Esophagus squamous epithelium (tissue), 5 donors: ENCODE results near the gene SNAPC3. TPM values are rescaled to one million over a fixed set of nuclear protein-coding genes. Genes with fewer than 3 reads are reported as not detected.
A peak's percentile ranks its signal among the peaks of the same experiment; 100 is the strongest.

Source experiments
- DNase-seq: peaks from one replicate; lab custom pipeline; 2025; lab: John Stamatoyannopoulos, UW
- H3K27ac ChIP-seq, 4 donors: fragments of 200-600 bp; sonication (generic); one replicate each; pipeline ENCODE4 v1.5.1; 2016 to 2019; ENCODE audit warnings: mild to moderate bottlenecking in 1 of 4
- H3K27me3 ChIP-seq, 4 donors: fragments of 200-600 bp; sonication (generic); 1 replicate in 3 of 4; 2 replicates in 1 of 4; pipeline versions ENCODE4 v1.5.1 to v1.6.0; 2017 to 2021; ENCODE audit warnings: antibody characterized with exemption in 1 of 4
- H3K36me3 ChIP-seq, 3 donors: fragments of 200-600 bp; sonication (generic); one replicate each; pipeline ENCODE4 v1.5.1; 2016 to 2019
- H3K4me1 ChIP-seq, 3 donors: fragments of 200-600 bp; sonication (generic); one replicate each; pipeline ENCODE4 v1.5.1; 2017 to 2019
- H3K4me3 ChIP-seq, 4 donors: fragments of 200-600 bp; sonication (generic); 1 replicate in 3 of 4; 2 replicates in 1 of 4; pipeline ENCODE4 v1.5.1; 2016 to 2019; ENCODE audit warnings: mild to moderate bottlenecking in 2 of 4, moderate library complexity in 1 of 4
- H3K9me3 ChIP-seq, 3 donors: fragments of 200-600 bp; sonication (generic); one replicate each; pipeline ENCODE4 v1.5.1; 2016 to 2019
- POLR2A ChIP-seq, 4 donors: fragments of 450-650 bp; IDR thresholded peaks; one replicate each; pipeline ENCODE4 v1.6.1; 2017; ENCODE audit warnings: antibody characterized with exemption in 4 of 4, mild to moderate bottlenecking in 4 of 4, moderate library complexity in 3 of 4
- whole genome bisulfite sequencing, 2 donors: methylation state at CpG; one replicate each; pipeline ENCODE4 v1.1.5; 2018; 5-methylcytosine and 5-hydroxymethylcytosine counted together
- intact Hi-C: fragments of 100-400 bp; cut with DNase I; formaldehyde crosslinking; loops from one replicate; pipeline ENCODE4 v1.15.0; 2022
- total RNA-seq, 4 donors: library from RNA; depleted of rRNA; stranded (reverse); fragments of >200 nt; gene quantifications; one replicate each; pipeline ENCODE4 v1.1.0, GENCODE V29; 2016
- TF ChIP-seq, protein P1 (sequence below), 6 experiments: fragments of 450-650 bp in 4 of 6; fragments of 200-600 bp in 2 of 6; sonication (generic) in 2 of 6; IDR thresholded peaks; one replicate each; pipeline ENCODE4 v1.5.1; 2016 to 2019; ENCODE audit warnings: antibody characterized with exemption in 6 of 6, mild to moderate bottlenecking in 4 of 6, moderate library complexity in 4 of 6
- donor health status: DM: yes; HTN: yes; CAD: no.

Gene SNAPC3
- total RNA-seq = 10 to 100 TPM; 18.9 to 28.6 (median 27.3) TPM

DNA sequence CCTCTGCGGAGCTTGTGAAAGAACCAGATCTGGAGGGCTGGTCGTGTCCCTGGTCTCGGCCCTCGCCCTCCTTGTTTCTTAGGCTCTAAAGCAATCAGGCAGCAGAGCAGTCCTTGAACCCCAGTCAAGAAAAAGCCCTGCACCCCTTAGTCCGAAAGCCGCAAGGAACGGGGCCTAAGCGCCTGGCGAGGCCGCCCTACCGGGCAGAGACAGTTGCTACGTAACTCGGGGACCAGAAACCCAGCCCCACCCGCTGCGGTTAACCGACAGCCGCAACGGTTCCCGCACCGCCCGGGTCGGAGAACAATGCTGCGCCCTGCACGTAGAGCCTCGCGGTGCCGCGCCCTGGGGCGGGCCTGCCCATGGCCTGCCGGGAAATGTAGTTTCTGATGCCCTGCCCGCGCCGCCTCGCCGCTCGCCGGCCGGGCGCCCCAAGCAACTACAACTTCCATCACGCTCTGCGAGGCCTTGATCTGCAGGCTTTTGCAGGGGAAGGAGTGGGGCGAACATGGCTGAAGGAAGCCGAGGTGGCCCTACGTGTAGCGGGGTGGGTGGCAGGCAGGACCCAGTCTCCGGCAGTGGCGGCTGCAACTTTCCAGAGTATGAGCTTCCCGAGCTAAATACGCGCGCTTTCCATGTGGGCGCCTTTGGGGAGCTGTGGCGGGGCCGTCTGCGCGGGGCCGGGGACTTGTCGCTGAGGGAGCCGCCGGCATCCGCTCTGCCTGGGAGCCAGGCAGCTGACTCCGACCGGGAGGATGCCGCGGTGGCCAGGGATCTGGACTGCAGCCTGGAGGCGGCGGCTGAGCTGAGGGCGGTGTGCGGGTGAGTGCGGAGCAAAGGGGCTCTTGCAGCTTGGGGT is at the start of gene SNAPC3:
TSS of gene SNAPC3 (plus strand) at position 505 of the 859 bp plus-strand sequence. CDS start at position 509, 4 bp downstream.
- Histone ChIP-seq H3K9me3 (no peaks in the 10 kb centered on the region), H3K4me3 (peak within 1 kb of the TSS; percentile 78 to 97 (median 87)), H3K27ac (peak within 1 kb of the TSS; percentile 87 to 96 (median 92)), H3K4me1 (peaks cover 0 to 51% (median 10%) of the 10 kb centered on the region in 3 donors), H3K36me3 (peaks cover 0 to 32% (median 0%) of the 10 kb centered on the region in 3 donors), H3K27me3 (no peaks in the 10 kb centered on the region)
- TF ChIP-seq, protein P1, sequence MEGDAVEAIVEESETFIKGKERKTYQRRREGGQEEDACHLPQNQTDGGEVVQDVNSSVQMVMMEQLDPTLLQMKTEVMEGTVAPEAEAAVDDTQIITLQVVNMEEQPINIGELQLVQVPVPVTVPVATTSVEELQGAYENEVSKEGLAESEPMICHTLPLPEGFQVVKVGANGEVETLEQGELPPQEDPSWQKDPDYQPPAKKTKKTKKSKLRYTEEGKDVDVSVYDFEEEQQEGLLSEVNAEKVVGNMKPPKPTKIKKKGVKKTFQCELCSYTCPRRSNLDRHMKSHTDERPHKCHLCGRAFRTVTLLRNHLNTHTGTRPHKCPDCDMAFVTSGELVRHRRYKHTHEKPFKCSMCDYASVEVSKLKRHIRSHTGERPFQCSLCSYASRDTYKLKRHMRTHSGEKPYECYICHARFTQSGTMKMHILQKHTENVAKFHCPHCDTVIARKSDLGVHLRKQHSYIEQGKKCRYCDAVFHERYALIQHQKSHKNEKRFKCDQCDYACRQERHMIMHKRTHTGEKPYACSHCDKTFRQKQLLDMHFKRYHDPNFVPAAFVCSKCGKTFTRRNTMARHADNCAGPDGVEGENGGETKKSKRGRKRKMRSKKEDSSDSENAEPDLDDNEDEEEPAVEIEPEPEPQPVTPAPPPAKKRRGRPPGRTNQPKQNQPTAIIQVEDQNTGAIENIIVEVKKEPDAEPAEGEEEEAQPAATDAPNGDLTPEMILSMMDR (IDR thresholded peaks at IDR 0.05) = peak in 4 of 6 experiments; percentile 4 to 31 (median 12)
- TF ChIP-seq POLR2A (IDR thresholded peaks at IDR 0.05) = peak in 3 of 4 donors; percentile 7 to 74 (median 62)
- 5% methylated on average over 4 of the region's 70 CpGs; no CpG with 5 or more reads in 1 of the 2 donors for WGBS, 2 donors
- DNase-seq = peak; percentile 76
- intact Hi-C loops = no loop called here

GRCh38 chr9:15373881-15374280 is 48.8 kb upstream of the SNAPC3 start:
- TF ChIP-seq, protein P1 (IDR thresholded peaks at IDR 0.05) = no peak
- TF ChIP-seq POLR2A (IDR thresholded peaks at IDR 0.05) = no peak
- intact Hi-C loops = no loop called here
- no peak overlapping the region for H3K4me3 ChIP-seq
- H3K27me3 ChIP-seq = no peaks in the 10 kb centered on the region
- DNase-seq = no peak
- H3K9me3 ChIP-seq = no peaks in the 10 kb centered on the region
- 41 to 68% methylated on average over 2 of the region's 2 CpGs for WGBS, 2 donors
- H3K4me1 ChIP-seq = no peaks in the 10 kb centered on the region
- peak overlapping the region in 1 of 4 donors; percentile 1 for H3K27ac ChIP-seq
- H3K36me3 ChIP-seq = no peaks in the 10 kb centered on the region

DNA sequence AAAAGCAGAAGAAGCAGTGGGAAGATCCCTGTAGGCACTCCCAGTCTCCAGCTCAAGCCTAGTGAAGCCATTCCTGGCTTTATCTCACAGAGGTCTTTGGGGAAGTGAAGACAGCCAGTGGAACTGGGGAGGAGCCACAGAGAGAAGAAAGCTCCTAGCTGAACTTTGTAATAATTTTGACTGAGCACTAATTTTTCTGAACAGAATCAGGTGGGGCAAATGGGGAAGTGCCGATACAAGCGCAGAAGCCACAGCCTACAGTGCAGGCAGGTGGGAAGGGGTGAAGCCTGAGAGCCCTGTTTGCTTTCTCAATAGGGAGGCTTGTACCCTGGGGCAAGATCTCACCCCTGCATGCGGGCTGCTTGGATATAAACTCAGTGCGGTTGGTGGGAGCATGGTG is 48.4 kb upstream of the SNAPC3 start:
- 55 to 91% methylated on average over 2 to 3 of the region's 4 CpGs for WGBS, 2 donors
- Histone ChIP-seq H3K27me3 (no peaks in the 10 kb centered on the region), H3K27ac (no peak overlapping the region), H3K9me3 (no peaks in the 10 kb centered on the region), H3K4me1 (no peaks in the 10 kb centered on the region), H3K36me3 (no peaks in the 10 kb centered on the region), H3K4me3 (no peak overlapping the region)
- intact Hi-C loops = no loop called here
- no peak for TF ChIP-seq POLR2A (IDR thresholded peaks at IDR 0.05)
- TF ChIP-seq, protein P1 (IDR thresholded peaks at IDR 0.05) = no peak
- no peak for DNase-seq

GRCh38 chr9:15374825-15375224 is 47.9 kb upstream of the SNAPC3 start:
- H3K27me3 ChIP-seq = no peaks in the 10 kb centered on the region
- 87 to 100% methylated on average over 3 of the region's 3 CpGs for WGBS, 2 donors
- no peaks in the 10 kb centered on the region for H3K36me3 ChIP-seq
- H3K4me3 ChIP-seq = no peak overlapping the region
- H3K27ac ChIP-seq = no peak overlapping the region
- intact Hi-C loops = no loop called here
- H3K4me1 ChIP-seq = no peaks in the 10 kb centered on the region
- no peak for DNase-seq
- TF ChIP-seq POLR2A (IDR thresholded peaks at IDR 0.05) = no peak
- TF ChIP-seq, protein P1 (IDR thresholded peaks at IDR 0.05) = no peak
- no peaks in the 10 kb centered on the region for H3K9me3 ChIP-seq
